ENCODE measurements around the gene MACROH2A2.

DNA sequence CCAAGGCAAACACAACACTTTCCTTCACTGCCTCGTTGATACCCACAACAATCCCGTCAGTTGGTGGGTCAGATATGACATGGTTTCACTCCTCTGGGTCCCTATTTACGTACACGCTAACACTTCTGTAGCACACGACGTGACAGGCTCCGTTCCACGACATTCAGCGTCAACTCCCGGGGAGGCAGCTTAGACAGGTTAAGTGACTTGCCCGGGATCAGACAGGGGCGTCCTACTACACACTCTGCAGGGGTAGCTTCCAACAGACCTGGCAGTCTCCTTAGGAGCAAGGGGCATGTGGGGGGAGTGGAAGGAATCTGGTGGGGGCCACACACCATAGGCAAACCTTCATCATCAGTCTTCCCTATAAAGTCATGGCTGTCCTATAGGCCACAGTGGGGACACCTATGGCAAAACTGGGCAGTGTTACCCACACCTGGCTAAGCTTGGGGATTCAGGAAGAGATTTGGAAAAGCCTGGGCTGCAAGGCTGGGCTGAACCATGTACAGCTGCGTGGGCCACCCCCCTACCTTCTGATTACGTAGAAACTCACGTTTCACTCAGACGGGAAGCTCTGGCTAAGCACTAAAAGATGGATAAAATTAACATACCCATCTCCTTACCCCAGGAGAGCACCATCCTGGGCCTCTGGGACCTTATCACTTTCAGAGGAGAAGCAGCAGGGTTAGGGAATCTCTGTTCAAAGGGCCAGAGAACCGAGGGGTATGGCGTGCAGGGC lies 91.9 kb downstream of the MACROH2A2 start:
- TF ChIP-seq CTCF (conservative IDR thresholded peaks at IDR 0.05 in 1 of 2, IDR thresholded peaks at IDR 0.05 in 1 of 2; ENCODE audit: extremely low read depth in 1 of 2, insufficient read depth in 1 of 2, low read depth in 1 of 2, low read length in 2 of 2) (no peak), EZH2 (IDR thresholded peaks at IDR 0.05; ENCODE audit: borderline replicate concordance, low read length) (no peak)

Data from mammary epithelial cell (primary cell).